H9 (cell line): ENCODE results near the gene DMRT1. TPM values are rescaled to one million over a fixed set of nuclear protein-coding genes. Genes with fewer than 3 reads are reported as not detected.

Experiments
- DNase-seq: peaks from one replicate; pipeline ENCODE4 v3.0.0-alpha.2; 2017
- H2AFZ ChIP-seq: one replicate; pipeline ENCODE4 v1.6.1; 2013; ENCODE audit warnings: mild to moderate bottlenecking, low read length, control low read depth, moderate library complexity
- H2AK5ac ChIP-seq: 2 replicates; pipeline ENCODE4 v1.6.1; 2013; ENCODE audit warnings: low read length, control low read depth, mixed read lengths; ENCODE audit not compliant: insufficient read length
- H2BK120ac ChIP-seq: one replicate; pipeline ENCODE4 v1.6.1; 2013; ENCODE audit warnings: low read depth, mild to moderate bottlenecking, low read length, control low read depth, inconsistent platforms; ENCODE audit not compliant: poor library complexity, severe bottlenecking
- H2BK12ac ChIP-seq: 2 replicates; pipeline ENCODE4 v1.6.1; 2013; ENCODE audit warnings: low read length, control low read depth, mixed read lengths, low read depth; ENCODE audit not compliant: insufficient read length
- H2BK15ac ChIP-seq: 2 replicates; pipeline ENCODE4 v1.6.1; 2013; ENCODE audit warnings: low read depth, low read length, control low read depth
- H2BK20ac ChIP-seq: one replicate; pipeline ENCODE4 v1.6.1; 2013; ENCODE audit warnings: low read depth, mild to moderate bottlenecking, low read length, control low read depth, inconsistent platforms; ENCODE audit not compliant: poor library complexity, severe bottlenecking
- H2BK5ac ChIP-seq: 2 replicates; pipeline ENCODE4 v1.6.1; 2013; ENCODE audit warnings: low read length, control low read depth, mixed read lengths; ENCODE audit not compliant: insufficient read length
- H3K14ac ChIP-seq: 2 replicates; pipeline ENCODE4 v1.6.1; 2013; ENCODE audit warnings: low read length, control low read depth; ENCODE audit not compliant: insufficient read depth
- H3K18ac ChIP-seq: 2 replicates; pipeline ENCODE4 v1.6.1; 2013; ENCODE audit warnings: low read depth, mild to moderate bottlenecking, mixed read lengths, low read length, control low read depth; ENCODE audit not compliant: insufficient read length
- H3K23ac ChIP-seq: 2 replicates; pipeline ENCODE4 v1.6.1; 2013; ENCODE audit warnings: low read length, control low read depth, mixed read lengths, low read depth; ENCODE audit not compliant: insufficient read length
- H3K23me2 ChIP-seq: 2 replicates; pipeline ENCODE4 v1.6.1; 2013; ENCODE audit warnings: low read depth, mild to moderate bottlenecking, mixed read lengths, low read length, control low read depth; ENCODE audit not compliant: insufficient read length, poor library complexity, severe bottlenecking
- H3K27ac ChIP-seq: 2 replicates; pipeline ENCODE4 v1.5.1; 2013; ENCODE audit warnings: low read length, control low read depth, mixed read lengths, low read depth; ENCODE audit not compliant: insufficient read length
- H3K27me3 ChIP-seq: 2 replicates; pipeline ENCODE4 v1.6.1; 2013; ENCODE audit warnings: low read length, control low read depth, inconsistent platforms; ENCODE audit not compliant: insufficient read depth
- H3K4ac ChIP-seq: 2 replicates; pipeline ENCODE4 v1.6.1; 2013; ENCODE audit warnings: low read depth, mild to moderate bottlenecking, control low read depth, inconsistent platforms, low read length, moderate library complexity
- H3K4me1 ChIP-seq: 2 replicates; pipeline ENCODE4 v1.6.1; 2013; ENCODE audit warnings: low read length, control low read depth, inconsistent platforms; ENCODE audit not compliant: insufficient read depth
- H3K4me2 ChIP-seq: 2 replicates; pipeline ENCODE4 v1.6.1; 2013; ENCODE audit warnings: low read length, control low read depth, mixed read lengths; ENCODE audit not compliant: insufficient read length, insufficient read depth
- H3K56ac ChIP-seq: 2 replicates; pipeline ENCODE4 v1.6.1; 2013; ENCODE audit warnings: low read depth, mild to moderate bottlenecking, mixed read lengths, low read length, control low read depth; ENCODE audit not compliant: insufficient read length
- H3K79me1 ChIP-seq: 2 replicates; pipeline ENCODE4 v1.6.1; 2013; ENCODE audit warnings: low read depth, mild to moderate bottlenecking, moderate library complexity, low read length, control low read depth, inconsistent platforms; ENCODE audit not compliant: insufficient read depth, poor library complexity, severe bottlenecking
- H3K79me2 ChIP-seq: 2 replicates; pipeline ENCODE4 v1.6.1; 2013; ENCODE audit warnings: low read length, control low read depth, inconsistent platforms; ENCODE audit not compliant: insufficient read depth
- H3K9ac ChIP-seq: 2 replicates; pipeline ENCODE4 v1.6.1; 2013; ENCODE audit warnings: low read length, control low read depth, mixed read lengths; ENCODE audit not compliant: insufficient read length; ENCODE audit errors: extremely low read depth
- H3K9me3 ChIP-seq: one replicate; pipeline ENCODE4 v1.6.1; 2013; ENCODE audit warnings: low read depth, low read length, inconsistent platforms; ENCODE audit not compliant: control insufficient read depth
- H3T11ph ChIP-seq: one replicate; pipeline ENCODE4 v1.6.1; 2013; ENCODE audit warnings: mild to moderate bottlenecking, low read length, control low read depth, inconsistent platforms
- H4K20me1 ChIP-seq: one replicate; pipeline ENCODE4 v1.6.1; 2013; ENCODE audit not compliant: control insufficient read depth, insufficient read length, insufficient read depth
- H4K5ac ChIP-seq: 2 replicates; pipeline ENCODE4 v1.6.1; 2013; ENCODE audit warnings: low read depth, mild to moderate bottlenecking, mixed read lengths, low read length, control low read depth; ENCODE audit not compliant: insufficient read length
- H4K8ac ChIP-seq: replicated peaks from 2 replicates; pipeline ENCODE4 v1.6.1; 2013; ENCODE audit warnings: low read length, control low read depth, mixed read lengths, low read depth; ENCODE audit not compliant: insufficient read length
- H4K91ac ChIP-seq: 2 replicates; pipeline ENCODE4 v1.6.1; 2013; ENCODE audit warnings: low read depth, mild to moderate bottlenecking, moderate library complexity, mixed read lengths, low read length, control low read depth; ENCODE audit not compliant: insufficient read length
- H3K27ac Mint-ChIP-seq, 3 experiments: 2 replicates in 2 of 3; 3 replicates in 1 of 3; pipeline ENCODE4 v1.8.0; 2020 to 2021; ENCODE audit warnings: mixed read lengths in 3 of 3, mild to moderate bottlenecking in 1 of 3, moderate library complexity in 1 of 3
- H3K27me3 Mint-ChIP-seq: 2 replicates; pipeline ENCODE4 v1.8.0; 2021; ENCODE audit warnings: low read depth, mild to moderate bottlenecking, moderate library complexity, mixed read lengths
- H3K36me3 Mint-ChIP-seq, 3 experiments: 2 replicates in 2 of 3; 3 replicates in 1 of 3; pipeline ENCODE4 v1.8.0; 2020 to 2021; ENCODE audit warnings: low read depth in 3 of 3, mixed read lengths in 3 of 3; ENCODE audit not compliant: insufficient read depth in 1 of 3
- H3K4me1 Mint-ChIP-seq, 2 experiments: 2 replicates each; pipeline ENCODE4 v1.8.0; 2020; ENCODE audit warnings: mixed read lengths in 2 of 2
- H3K4me3 Mint-ChIP-seq, 2 experiments: 2 replicates in 1 of 2; 3 replicates in 1 of 2; pipeline ENCODE4 v1.8.0; 2020 to 2021; ENCODE audit warnings: mild to moderate bottlenecking in 2 of 2, mixed read lengths in 2 of 2, moderate library complexity in 1 of 2
- H3K9me3 Mint-ChIP-seq, 2 experiments: 2 replicates in 1 of 2; 3 replicates in 1 of 2; pipeline ENCODE4 v1.8.0; 2020; ENCODE audit warnings: mild to moderate bottlenecking in 2 of 2, mixed read lengths in 2 of 2, moderate library complexity in 1 of 2
- CTCF ChIP-seq: fragments of 200-600 bp; sonication (generic); conservative IDR thresholded peaks from 3 replicates; pipeline ENCODE4 v1.8.0; 2021; ENCODE audit warnings: antibody characterized with exemption, mild to moderate bottlenecking
- WGBS: extraction: QIAGEN DNeasy Blood & Tissue Kit; methylation state at CpG from one replicate; pipeline ENCODE4 v1.1.7; 2013; ENCODE audit warnings: missing lambda C conversion rate, low lambda C conversion rate, mixed read lengths; ENCODE audit not compliant: insufficient read length; ENCODE audit errors: extremely low coverage; 5-methylcytosine and 5-hydroxymethylcytosine counted together
- total RNA-seq: library from RNA; stranded (reverse); gene quantifications from 2 replicates; pipeline ENCODE4 v1.2.1, GENCODE V29; 2021

DMRT1 gene
- total RNA-seq, 1 experiment from 2014 or later = not detected

- DNase-seq = no peak
- no peak overlapping the region for H3K14ac ChIP-seq
- no peak overlapping the region for H3K56ac ChIP-seq
- H3K4me2 ChIP-seq = no peak overlapping the region
- Mint-ChIP-seq H3K27ac (no peak overlapping the region), H3K4me3 (no peak overlapping the region), H3K9me3 (peaks cover 0 to 5% of the 10 kb centered on the region in 2 experiments; a peak in 2 of 5 replicates), H3K36me3 (no peaks in the 10 kb centered on the region), H3K4me1 (peaks cover 0 to 8% of the 10 kb centered on the region in 2 experiments; a peak in 2 of 4 replicates), H3K27me3 (peaks cover 35% of the 10 kb centered on the region)
- H2AFZ ChIP-seq = no peak overlapping the region
- 0 out of 2 replicates have a peak, but pooled peaks cover 2% of the 10 kb centered on the region for H3K4me1 ChIP-seq
- no peak overlapping the region for H3K4ac ChIP-seq
- no peak overlapping the region for H3K9ac ChIP-seq
- H3T11ph ChIP-seq = no peak overlapping the region
- no peaks in the 10 kb centered on the region for H4K20me1 ChIP-seq
- no peak overlapping the region for H2BK12ac ChIP-seq
- H4K8ac ChIP-seq = no peak overlapping the region
- TF ChIP-seq CTCF = no peak
- no peaks in the 10 kb centered on the region for H3K23me2 ChIP-seq
- no peak overlapping the region for H2BK15ac ChIP-seq
- no CpG with 5 or more reads among the region's 5 CpGs for WGBS
- no peaks in the 10 kb centered on the region for H3K79me2 ChIP-seq
- no peak overlapping the region for H3K23ac ChIP-seq
- no peak overlapping the region for H3K18ac ChIP-seq
- H4K91ac ChIP-seq = no peak overlapping the region
- no peak overlapping the region for H2BK20ac ChIP-seq
- H3K79me1 ChIP-seq = no peaks in the 10 kb centered on the region
- no peak overlapping the region for H2AK5ac ChIP-seq
- H4K5ac ChIP-seq = no peak overlapping the region
- no peak overlapping the region for H2BK120ac ChIP-seq
- H3K9me3 ChIP-seq = no peaks in the 10 kb centered on the region
- no peaks in the 10 kb centered on the region for H3K27me3 ChIP-seq
- H2BK5ac ChIP-seq = no peak overlapping the region
- H3K27ac ChIP-seq = no peak overlapping the region
Observed at GRCh38 chr9:1013021-1013420, 171.5 kb downstream of the DMRT1 start.
